GM12892 (cell line): ENCODE measurements around the gene ZNF354C.

Experiments used
- POLR2A ChIP-seq: IDR thresholded peaks from 2 replicates; pipeline ENCODE4 v1.6.1; 2011; ENCODE audit warnings: low read depth, low read length, control low read depth
- TAF1 ChIP-seq: IDR thresholded peaks from 2 replicates; pipeline ENCODE4 v1.6.1; 2011; ENCODE audit warnings: low read depth, mild to moderate bottlenecking, control low read depth, low read length, borderline replicate concordance

DNA sequence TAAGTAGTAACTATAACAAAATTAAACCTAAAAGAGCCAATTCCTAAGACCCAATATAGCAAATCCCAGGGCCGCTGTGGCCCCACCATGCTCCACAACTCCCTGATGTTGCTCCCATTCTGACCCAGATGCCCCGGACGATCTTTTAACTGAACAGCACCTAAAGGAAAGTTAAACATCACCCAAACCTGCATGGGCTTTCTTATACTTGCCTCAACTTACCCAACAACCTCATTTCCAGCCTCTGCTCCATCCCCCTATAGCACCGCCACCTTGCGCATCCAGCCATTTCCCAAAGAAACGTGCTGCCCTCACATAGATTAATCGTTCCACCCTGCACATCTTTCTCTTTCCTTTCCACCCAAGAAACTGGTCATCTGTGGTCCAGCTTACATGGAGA lies 54.6 kb downstream of the ZNF354C start:
- TF ChIP-seq TAF1, result no peak
- TF ChIP-seq POLR2A, result no peak
